COLO668 (cell line): Measurements from ENCODE around the gene PRR15.

ENCODE experiments used
- DNase-seq: peaks from one replicate; lab custom pipeline; 2025; ENCODE audit not compliant: unreplicated experiment; lab: John Stamatoyannopoulos, UW

The PRR15 gene

DNA sequence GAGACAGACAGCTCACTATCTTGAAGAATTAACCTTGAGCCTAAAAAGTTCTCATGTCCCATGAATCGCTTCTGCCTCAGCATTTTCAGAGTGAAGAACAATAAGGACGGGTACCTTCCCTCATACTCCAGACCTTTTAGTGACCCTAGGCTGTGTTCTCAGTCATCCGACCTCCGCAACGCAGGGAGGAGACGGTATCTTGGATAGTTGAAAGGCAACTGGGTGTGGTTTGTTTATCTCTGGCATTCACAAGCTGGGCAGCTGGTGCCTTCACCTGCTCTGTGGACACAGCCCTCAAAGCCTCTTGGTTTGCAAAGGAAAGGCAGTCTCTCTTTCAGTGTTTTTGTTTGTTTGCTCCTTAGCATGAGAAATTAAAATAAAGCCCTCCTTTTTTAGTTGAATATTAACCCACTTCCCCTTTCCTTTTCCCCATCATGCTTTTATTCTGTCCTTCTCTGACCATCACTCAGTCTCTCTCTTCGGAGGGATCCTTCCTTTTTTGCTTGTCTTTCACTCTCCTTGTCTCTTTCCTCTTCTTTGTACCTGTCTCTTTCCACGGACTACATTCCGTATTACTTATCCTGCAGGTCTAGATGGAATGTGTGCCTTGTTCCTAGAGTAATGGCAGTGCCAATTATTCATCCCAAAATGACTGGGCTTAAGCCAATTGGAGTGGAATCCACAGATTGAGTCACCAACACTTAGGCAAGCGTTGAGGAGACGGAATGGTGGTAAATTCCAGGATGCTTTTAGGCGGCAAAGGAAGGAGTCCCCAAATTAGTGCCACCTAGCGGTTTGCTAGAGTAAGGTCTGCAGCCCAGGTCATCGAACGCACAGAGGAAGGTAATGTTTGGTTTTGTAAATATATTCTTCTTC is 45.8 kb downstream of the PRR15 start:
- peak; percentile 92 for DNase-seq

DNA sequence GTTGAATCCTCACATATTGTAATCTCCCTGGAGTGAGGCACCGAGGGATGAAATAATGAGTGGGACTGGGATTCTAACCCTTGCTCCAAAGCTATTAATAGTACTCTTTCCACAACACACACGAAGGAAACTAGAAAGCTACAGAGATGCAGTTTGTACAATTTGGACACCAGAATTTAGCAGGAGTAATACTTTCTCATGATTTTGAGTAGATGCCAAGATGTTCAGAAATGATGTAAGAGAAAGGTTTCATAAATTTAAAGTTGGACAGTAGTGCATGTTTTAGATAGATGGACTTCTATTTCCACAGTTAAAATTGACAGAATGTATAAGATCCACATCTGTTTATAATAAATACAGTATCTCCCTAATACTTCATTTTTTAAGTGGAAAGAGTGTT is 46.5 kb downstream of the PRR15 start:
- no peak for DNase-seq

DNA sequence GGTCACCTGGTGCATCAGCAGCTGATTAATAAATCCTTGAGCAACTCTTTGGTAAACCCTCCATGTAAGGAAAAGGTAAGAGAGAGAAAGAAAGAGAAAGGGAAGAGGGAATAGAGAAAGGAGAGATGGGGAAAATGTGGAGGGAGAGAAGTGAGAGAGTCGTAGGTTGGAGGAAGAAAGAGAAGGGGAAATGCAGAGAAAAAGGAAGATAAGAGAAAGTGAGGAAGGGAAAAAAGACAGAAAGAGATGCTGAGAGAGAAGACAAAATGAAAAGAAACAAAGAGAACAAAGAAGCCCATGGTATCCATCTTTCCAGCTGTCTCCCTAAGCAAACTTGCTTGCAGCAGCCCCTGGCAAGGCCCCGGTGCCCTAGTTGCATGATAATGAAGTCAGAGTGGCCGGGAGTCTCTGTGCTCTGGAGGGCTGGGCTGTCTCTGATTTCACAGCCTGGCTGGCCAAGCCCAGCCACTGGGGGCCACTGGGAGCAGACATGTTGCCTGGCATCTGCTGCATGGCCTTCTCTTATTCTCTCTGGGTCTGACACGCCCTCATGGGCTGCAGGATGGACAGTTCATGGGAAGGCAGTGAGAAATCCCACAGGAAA is 48.4 kb downstream of the PRR15 start:
- DNase-seq = no peak

- DNase-seq = no peak
Observed at GRCh38 chr7:29612596-29612995, 49.0 kb downstream of the PRR15 start.

DNA sequence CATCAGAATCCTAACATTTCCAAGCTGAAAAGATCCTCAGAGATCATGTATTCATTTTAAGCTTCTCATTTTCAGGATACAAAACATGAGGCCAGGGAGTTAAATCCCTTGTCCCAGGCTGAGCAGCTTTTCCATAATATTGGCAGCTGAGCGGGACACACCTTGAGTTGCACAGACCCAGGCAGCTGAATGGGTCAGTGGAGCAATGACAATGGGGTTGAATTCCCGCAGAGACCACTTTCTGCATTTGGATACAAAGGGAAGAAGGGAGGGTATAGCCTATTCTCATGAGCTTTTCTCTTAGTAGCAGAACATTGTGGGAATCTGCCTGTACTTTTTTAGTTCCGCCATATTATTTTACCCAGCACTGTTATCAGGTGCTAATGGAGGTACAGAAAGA is 49.5 kb downstream of the PRR15 start:
- no peak for DNase-seq

GRCh38 chr7:29614229-29614628 is 50.6 kb downstream of the PRR15 start:
- DNase-seq = no peak
